Activated CD8-positive, alpha-beta memory T cell treated with anti-CD3 and anti-CD28 coated beads, Interleukin-2, amount 10 ng/mL, durations not matched to agents 7 days and 5 days (primary cell): Measurements from ENCODE around the gene OXLD1. TPM values are rescaled to one million over a fixed set of nuclear protein-coding genes. Genes with fewer than 3 reads are reported as not detected.

ENCODE experiments used
- ATAC-seq: fragments of 150-1000 bp; cut with Tn5 transposase; one replicate; pipeline ENCODE4 v1.10.0; 2021; ENCODE audit warnings: moderate library complexity
- CTCF ChIA-PET: fragments of 350-600 bp; sonication (Branson Sonifier 250); formaldehyde crosslinking; loops from one replicate; lab custom pipeline; 2021; ENCODE audit warnings: antibody characterized with exemption; lab: Charles Lee
- DNase-seq: peaks from one replicate; pipeline ENCODE4 v3.0.0-alpha.2; 2020
- H3K27ac Mint-ChIP-seq: one replicate; pipeline ENCODE4 v1.8.0; 2021; ENCODE audit warnings: mild to moderate bottlenecking, mixed read lengths
- H3K27me3 Mint-ChIP-seq: one replicate; pipeline ENCODE4 v1.8.0; 2021; ENCODE audit warnings: mixed read lengths
- H3K36me3 Mint-ChIP-seq: one replicate; pipeline ENCODE4 v1.8.0; 2021; ENCODE audit warnings: mild to moderate bottlenecking, mixed read lengths
- H3K4me1 Mint-ChIP-seq: one replicate; pipeline ENCODE4 v1.8.0; 2021; ENCODE audit warnings: mixed read lengths
- H3K4me3 Mint-ChIP-seq: one replicate; pipeline ENCODE4 v1.8.0; 2021; ENCODE audit warnings: mild to moderate bottlenecking, moderate library complexity, mixed read lengths
- H3K9me3 Mint-ChIP-seq: one replicate; pipeline ENCODE4 v1.8.0; 2022; ENCODE audit warnings: low read depth, mixed read lengths
- total RNA-seq, 2 experiments: library from RNA; stranded (reverse); gene quantifications; one replicate each; pipeline ENCODE4 v1.2.3, GENCODE V29; 2021

Gene OXLD1
- total RNA-seq, 2 experiments from 2014 or later = 57.9 to 68.5 TPM

GRCh38 chr17:81696218-81696941, 30.0 kb upstream of the OXLD1 start:
- peaks cover 14% of the 10 kb centered on the region for H3K4me1 Mint-ChIP-seq
- ATAC-seq (no peak), DNase-seq (no peak)
- CTCF ChIA-PET = no interaction called here
- no peak overlapping the region for H3K4me3 Mint-ChIP-seq
- no peaks in the 10 kb centered on the region for H3K9me3 Mint-ChIP-seq
- H3K27me3 Mint-ChIP-seq = no peaks in the 10 kb centered on the region
- peaks cover 35% of the 10 kb centered on the region for H3K36me3 Mint-ChIP-seq
- H3K27ac Mint-ChIP-seq = no peak overlapping the region

- no peak for DNase-seq
- no peak overlapping the region for H3K4me3 Mint-ChIP-seq
- H3K9me3 Mint-ChIP-seq = no peaks in the 10 kb centered on the region
- H3K27ac Mint-ChIP-seq = no peak overlapping the region
- H3K27me3 Mint-ChIP-seq = no peaks in the 10 kb centered on the region
- H3K4me1 Mint-ChIP-seq = peaks cover 8% of the 10 kb centered on the region
- no peak for ATAC-seq
- CTCF ChIA-PET = no interaction called here
- H3K36me3 Mint-ChIP-seq = peaks cover 33% of the 10 kb centered on the region
Measured at GRCh38 chr17:81695801-81696200, 29.4 kb upstream of the OXLD1 start.

GRCh38 chr17:81695211-81695610, 28.8 kb upstream of the OXLD1 start:
- CTCF ChIA-PET = no interaction called here
- Mint-ChIP-seq H3K27me3 (no peaks in the 10 kb centered on the region), H3K36me3 (peaks cover 31% of the 10 kb centered on the region), H3K4me3 (no peak overlapping the region), H3K4me1 (peaks cover 5% of the 10 kb centered on the region), H3K9me3 (no peaks in the 10 kb centered on the region), H3K27ac (no peak overlapping the region)
- no peak for ATAC-seq
- DNase-seq = no peak

- Mint-ChIP-seq H3K9me3 (no peaks in the 10 kb centered on the region), H3K36me3 (peaks cover 34% of the 10 kb centered on the region), H3K4me3 (no peak overlapping the region), H3K27me3 (no peaks in the 10 kb centered on the region), H3K4me1 (peaks cover 5% of the 10 kb centered on the region), H3K27ac (no peak overlapping the region)
- CTCF ChIA-PET = no interaction called here
- ATAC-seq = no peak
- no peak for DNase-seq
Measured at GRCh38 chr17:81694810-81695209, 28.4 kb upstream of the OXLD1 start.

- no peaks in the 10 kb centered on the region for H3K9me3 Mint-ChIP-seq
- H3K27ac Mint-ChIP-seq = no peak overlapping the region
- H3K27me3 Mint-ChIP-seq = no peaks in the 10 kb centered on the region
- ATAC-seq (no peak), DNase-seq (no peak)
- peaks cover 33% of the 10 kb centered on the region for H3K36me3 Mint-ChIP-seq
- peaks cover 3% of the 10 kb centered on the region for H3K4me1 Mint-ChIP-seq
- no peak overlapping the region for H3K4me3 Mint-ChIP-seq
- CTCF ChIA-PET = interaction anchor here (1.1 kb wide), 1 partner anchor 9 kb away, joined by 4 read pairs; the partner anchor contains the start of gene MRPL12
Measured at GRCh38 chr17:81693509-81694210, 27.3 kb upstream of the OXLD1 start.

- CTCF ChIA-PET = no interaction called here
Measured at GRCh38 chr17:81691608-81692007, 25.2 kb upstream of the OXLD1 start.

GRCh38 chr17:81691196-81691595, 24.8 kb upstream of the OXLD1 start:
- Mint-ChIP-seq H3K4me3 (no peak overlapping the region), H3K36me3 (peaks cover 28% of the 10 kb centered on the region), H3K27ac (no peak overlapping the region), H3K9me3 (no peaks in the 10 kb centered on the region), H3K27me3 (no peaks in the 10 kb centered on the region), H3K4me1 (peaks cover 3% of the 10 kb centered on the region)
- DNase-seq (no peak), ATAC-seq (no peak)
- CTCF ChIA-PET = no interaction called here

More at GRCh38 chr17:81691608-81692007, 25.2 kb upstream of the OXLD1 start:
- Mint-ChIP-seq H3K4me3 (no peak overlapping the region), H3K27ac (no peak overlapping the region), H3K4me1 (no peaks in the 10 kb centered on the region), H3K27me3 (no peaks in the 10 kb centered on the region), H3K36me3 (peaks cover 25% of the 10 kb centered on the region), H3K9me3 (no peaks in the 10 kb centered on the region)
- no peak for ATAC-seq
- DNase-seq = no peak

- peaks cover 8% of the 10 kb centered on the region for H3K4me1 Mint-ChIP-seq
Measured at GRCh38 chr17:81690549-81690948, 24.1 kb upstream of the OXLD1 start.

GRCh38 chr17:81690066-81690465, 23.7 kb upstream of the OXLD1 start:
- Mint-ChIP-seq H3K4me3 (no peak overlapping the region), H3K36me3 (peaks cover 33% of the 10 kb centered on the region), H3K27me3 (no peaks in the 10 kb centered on the region), H3K27ac (no peak overlapping the region), H3K4me1 (peaks cover 12% of the 10 kb centered on the region), H3K9me3 (no peaks in the 10 kb centered on the region)
- no peak for DNase-seq
- CTCF ChIA-PET = no interaction called here
- no peak for ATAC-seq

More at GRCh38 chr17:81690549-81690948, 24.1 kb upstream of the OXLD1 start:
- H3K36me3 Mint-ChIP-seq = peaks cover 32% of the 10 kb centered on the region
- DNase-seq (no peak), ATAC-seq (no peak)
- no peak overlapping the region for H3K4me3 Mint-ChIP-seq
- H3K9me3 Mint-ChIP-seq = no peaks in the 10 kb centered on the region
- H3K27me3 Mint-ChIP-seq = no peaks in the 10 kb centered on the region
- CTCF ChIA-PET = no interaction called here
- H3K27ac Mint-ChIP-seq = no peak overlapping the region

GRCh38 chr17:81688616-81689015, 22.2 kb upstream of the OXLD1 start:
- ATAC-seq = no peak
- H3K9me3 Mint-ChIP-seq = no peaks in the 10 kb centered on the region
- no peak overlapping the region for H3K4me3 Mint-ChIP-seq
- H3K4me1 Mint-ChIP-seq = peaks cover 20% of the 10 kb centered on the region
- no peak for DNase-seq
- CTCF ChIA-PET = no interaction called here
- H3K36me3 Mint-ChIP-seq = peaks cover 35% of the 10 kb centered on the region
- no peak overlapping the region for H3K27ac Mint-ChIP-seq
- H3K27me3 Mint-ChIP-seq = no peaks in the 10 kb centered on the region

GRCh38 chr17:81687770-81688541, 21.6 kb upstream of the OXLD1 start:
- no peak for ATAC-seq
- peaks cover 35% of the 10 kb centered on the region for H3K36me3 Mint-ChIP-seq
- DNase-seq = no peak
- H3K9me3 Mint-ChIP-seq = no peaks in the 10 kb centered on the region
- no peaks in the 10 kb centered on the region for H3K27me3 Mint-ChIP-seq
- CTCF ChIA-PET = no interaction called here
- H3K27ac Mint-ChIP-seq = no peak overlapping the region
- peaks cover 20% of the 10 kb centered on the region for H3K4me1 Mint-ChIP-seq
- H3K4me3 Mint-ChIP-seq = no peak overlapping the region

GRCh38 chr17:81686614-81687013, 20.2 kb upstream of the OXLD1 start:
- no peak overlapping the region for H3K27ac Mint-ChIP-seq
- H3K4me1 Mint-ChIP-seq = peaks cover 30% of the 10 kb centered on the region
- peaks cover 27% of the 10 kb centered on the region for H3K36me3 Mint-ChIP-seq
- no peaks in the 10 kb centered on the region for H3K9me3 Mint-ChIP-seq
- CTCF ChIA-PET = interaction anchor here (1.9 kb wide), 1 partner anchor 16 kb away, joined by 9 read pairs; the partner anchor contains the start of gene MRPL12
- ATAC-seq (no peak), DNase-seq (no peak)
- H3K27me3 Mint-ChIP-seq = no peaks in the 10 kb centered on the region
- H3K4me3 Mint-ChIP-seq = no peak overlapping the region

GRCh38 chr17:81685108-81685507, 18.7 kb upstream of the OXLD1 start:
- Mint-ChIP-seq H3K36me3 (peaks cover 24% of the 10 kb centered on the region), H3K9me3 (no peaks in the 10 kb centered on the region), H3K4me1 (peaks cover 32% of the 10 kb centered on the region), H3K4me3 (peak overlapping the region; percentile 81), H3K27me3 (no peaks in the 10 kb centered on the region), H3K27ac (peak overlapping the region; percentile 71)
- CTCF ChIA-PET = interaction anchor here (0.7 to 2.2 kb wide), 9 partner anchors 9 to 353 kb away, joined by 3 to 10 read pairs (median 4); partner anchors contain the start of genes DCXR and MRPL12
- ATAC-seq (no peak), DNase-seq (no peak)
